LoVo (cell line): ENCODE measurements around the gene TNP1.

Experiments
- DNase-seq: peaks from one replicate; pipeline ENCODE4 v3.0.0-alpha.2; 2016; ENCODE audit warnings: low spot score

TNP1 gene

DNA sequence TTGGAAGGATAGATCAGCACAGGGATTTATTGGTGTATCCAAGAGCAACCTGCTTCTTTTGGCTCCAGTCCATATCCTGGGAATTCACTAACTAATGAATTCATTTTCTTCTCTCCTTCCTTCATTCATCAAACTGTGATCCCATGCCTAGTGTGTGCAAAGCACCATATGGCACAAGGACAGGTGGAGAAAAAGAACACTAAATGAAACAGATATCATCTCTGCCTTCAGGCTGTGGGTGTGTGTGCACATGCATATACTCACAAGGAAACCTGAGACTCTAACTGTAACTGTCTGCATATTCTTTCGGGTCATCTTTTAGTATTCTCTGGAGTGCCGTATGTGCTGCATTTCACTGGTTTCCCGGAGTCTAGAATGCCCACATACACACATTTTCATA is 20.2 kb downstream of the TNP1 start:
- DNase-seq: no peak

DNA sequence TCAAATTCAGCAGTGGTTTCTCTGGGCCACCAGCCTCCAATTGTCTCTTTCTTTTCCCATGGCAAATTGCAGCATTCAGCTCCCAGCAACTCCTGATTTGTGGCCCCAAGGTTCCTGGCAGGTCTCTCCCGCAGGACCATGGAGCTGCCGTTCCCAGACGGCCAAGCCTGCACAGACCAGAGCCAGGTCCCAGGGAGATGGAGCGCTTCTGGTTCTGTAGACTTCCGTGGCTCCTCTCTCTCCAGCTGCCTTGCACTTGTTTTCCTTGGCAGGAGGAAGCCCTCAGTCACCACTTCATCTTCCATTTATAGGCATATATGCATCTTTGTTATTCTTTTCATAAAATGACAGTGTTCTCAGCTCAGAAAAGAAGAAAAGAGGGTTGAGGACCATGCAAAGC is 21.7 kb downstream of the TNP1 start:
- no peak for DNase-seq

DNA sequence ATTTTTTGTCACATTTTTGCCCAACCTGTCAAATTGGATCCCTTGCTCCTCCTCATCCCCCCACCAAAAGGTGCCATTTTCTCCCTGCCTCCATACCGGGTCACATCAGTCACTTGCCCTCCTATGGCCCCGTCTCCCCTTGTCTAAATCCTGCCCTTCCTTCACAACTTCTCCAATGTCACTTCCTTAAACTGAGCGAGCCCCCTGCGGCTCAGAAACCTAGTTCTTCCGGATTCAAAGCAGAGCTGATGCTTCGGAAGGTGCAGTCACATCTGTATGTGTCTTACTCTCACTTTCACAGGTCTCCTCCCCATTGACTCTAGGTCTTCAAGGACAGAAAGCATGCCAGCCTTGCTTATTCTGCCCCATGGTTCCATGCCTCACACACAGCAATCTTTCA is 22.1 kb downstream of the TNP1 start:
- no peak for DNase-seq

GRCh38 chr2:216833061-216833460 is 26.8 kb downstream of the TNP1 start:
- DNase-seq: no peak

DNA sequence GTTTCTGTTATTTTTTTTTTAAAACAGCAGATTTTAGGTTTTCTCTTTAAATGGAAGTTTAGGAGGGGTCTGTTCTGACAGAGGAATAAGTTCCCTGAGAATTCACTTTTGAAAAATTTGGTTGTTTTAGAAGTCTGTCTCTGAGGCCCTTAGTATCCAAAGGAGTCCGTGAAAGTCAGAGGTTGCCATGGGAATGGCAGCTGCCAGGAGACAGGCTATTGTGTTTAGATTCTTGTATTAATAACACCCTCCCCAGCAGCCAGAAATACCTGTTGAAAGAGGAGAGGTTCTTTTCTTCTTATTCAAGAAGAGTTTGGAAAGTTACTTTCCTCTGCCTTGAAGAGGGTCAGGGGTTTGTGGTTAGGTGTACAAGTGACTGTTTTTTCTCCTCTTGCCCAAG is 29.5 kb downstream of the TNP1 start:
- no peak for DNase-seq

GRCh38 chr2:216829533-216829932 is 30.3 kb downstream of the TNP1 start:
- DNase-seq: no peak

DNA sequence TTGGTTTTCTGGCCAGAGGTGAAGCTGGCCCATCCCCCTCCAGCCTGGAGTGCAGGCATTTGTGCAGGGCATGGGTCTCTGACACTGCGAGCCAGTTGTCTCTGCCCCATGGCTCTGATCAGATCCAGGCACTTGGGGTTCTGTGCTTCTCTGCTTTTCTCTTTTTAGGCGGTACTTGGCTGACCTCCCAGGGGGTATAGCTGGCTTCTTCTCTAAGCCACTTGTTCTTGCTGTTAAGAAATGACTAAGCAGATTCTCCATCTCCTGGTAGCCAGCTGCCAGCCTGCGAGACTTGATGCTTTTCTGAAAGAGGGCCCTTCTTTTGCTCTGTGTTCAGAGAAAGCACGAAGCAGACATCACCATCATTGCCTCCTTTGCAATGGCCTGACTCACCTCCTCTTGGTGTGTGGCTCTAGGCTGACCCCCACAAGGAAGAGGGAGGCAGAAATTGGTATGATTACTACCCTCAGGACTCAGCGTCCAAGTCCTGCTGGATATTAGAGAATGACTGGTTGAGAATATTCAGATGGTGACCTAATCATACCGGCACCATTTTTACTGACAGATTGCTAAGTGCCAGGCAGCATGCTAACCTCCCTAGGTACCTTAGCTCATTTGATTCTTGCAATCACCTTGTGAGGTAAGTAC is 32.7 kb downstream of the TNP1 start:
- DNase-seq: no peak

- no peak for DNase-seq
Observed at GRCh38 chr2:216822470-216822869, 37.4 kb downstream of the TNP1 start.

GRCh38 chr2:216820709-216821108 is 39.2 kb downstream of the TNP1 start:
- no peak for DNase-seq

GRCh38 chr2:216819766-216820165 is 40.1 kb downstream of the TNP1 start:
- no peak for DNase-seq

DNA sequence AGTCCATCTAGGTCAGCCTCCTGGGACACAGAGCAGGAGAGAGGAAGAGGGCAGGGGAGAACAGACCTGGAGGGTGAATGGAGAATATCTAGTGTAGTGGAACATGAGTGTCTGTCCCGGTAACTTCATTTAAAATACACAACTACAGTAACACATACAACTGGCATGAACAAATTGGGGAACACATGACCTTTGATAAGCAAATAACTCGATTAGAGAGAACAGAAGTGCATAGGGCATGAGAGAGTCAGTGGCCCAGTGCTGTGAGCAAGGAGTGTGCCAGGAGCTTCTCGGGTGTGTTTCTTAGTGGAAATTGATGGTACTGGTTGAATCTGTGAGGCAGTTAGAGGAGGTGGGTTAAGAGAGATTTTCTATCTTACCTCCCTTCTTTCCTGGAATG is 40.8 kb downstream of the TNP1 start:
- DNase-seq: no peak

- DNase-seq: no peak
Observed at GRCh38 chr2:216810399-216811160, 49.3 kb downstream of the TNP1 start.
